MM.1S (cell line): ENCODE measurements around the gene ADPRS.

Experiments used
- DNase-seq: peaks from one replicate; pipeline ENCODE4 v3.0.0-alpha.2; 2015
- H2AFZ ChIP-seq: fragments of 300-600 bp; sonication (generic); 2 replicates; pipeline ENCODE4 v1.6.0; 2016; ENCODE audit warnings: antibody characterized with exemption, low read length
- H3F3A ChIP-seq: fragments of 300-600 bp; sonication (generic); 2 replicates; pipeline ENCODE4 v1.6.1; 2016; ENCODE audit warnings: mild to moderate bottlenecking, antibody characterized with exemption, low read length, moderate library complexity, mixed read lengths; ENCODE audit not compliant: insufficient read depth
- H3K27ac ChIP-seq: fragments of 300-600 bp; sonication (generic); 2 replicates; pipeline ENCODE4 v1.5.1; 2016; ENCODE audit warnings: mild to moderate bottlenecking, low read length
- H3K27me3 ChIP-seq: fragments of 300-600 bp; sonication (generic); replicated peaks from 2 replicates; pipeline ENCODE4 v1.6.0; 2016; ENCODE audit warnings: low read length; ENCODE audit not compliant: insufficient read depth
- H3K36me3 ChIP-seq: fragments of 300-600 bp; sonication (generic); replicated peaks from 2 replicates; pipeline ENCODE4 v1.6.1; 2016; ENCODE audit warnings: mild to moderate bottlenecking, low read length, mixed read lengths; ENCODE audit not compliant: insufficient read depth
- H3K4me1 ChIP-seq: fragments of 300-600 bp; sonication (generic); 2 replicates; pipeline ENCODE4 v1.6.1; 2016; ENCODE audit warnings: low read length, mixed read lengths
- H3K4me2 ChIP-seq: fragments of 300-600 bp; sonication (generic); 2 replicates; pipeline ENCODE4 v1.6.0; 2016; ENCODE audit warnings: low read depth, low read length
- H3K4me3 ChIP-seq: fragments of 300-600 bp; sonication (generic); 2 replicates; pipeline ENCODE4 v1.5.1; 2016; ENCODE audit warnings: low read length, mixed read lengths
- H3K79me2 ChIP-seq: fragments of 300-600 bp; sonication (generic); 2 replicates; pipeline ENCODE4 v1.6.1; 2016; ENCODE audit warnings: mixed run types, low read length, mixed read lengths
- H3K9ac ChIP-seq: fragments of 300-600 bp; sonication (generic); 2 replicates; pipeline ENCODE4 v1.6.1; 2016; ENCODE audit warnings: low read length, mixed read lengths
- H3K9me2 ChIP-seq: fragments of 300-600 bp; sonication (generic); replicated peaks from 2 replicates; pipeline ENCODE4 v1.6.1; 2016; ENCODE audit warnings: mild to moderate bottlenecking, low read length, mixed read lengths; ENCODE audit not compliant: insufficient read depth
- H3K9me3 ChIP-seq: fragments of 300-600 bp; sonication (generic); replicated peaks from 2 replicates; pipeline ENCODE4 v1.6.1; 2016; ENCODE audit warnings: mild to moderate bottlenecking, low read length, mixed read lengths; ENCODE audit not compliant: insufficient read depth
- H4K20me1 ChIP-seq: fragments of 300-600 bp; sonication (generic); 2 replicates; pipeline ENCODE4 v1.6.1; 2016; ENCODE audit warnings: mild to moderate bottlenecking, low read length, moderate library complexity, mixed read lengths; ENCODE audit not compliant: insufficient read depth
- CTCF ChIP-seq: fragments of 300-600 bp; sonication (generic); IDR thresholded peaks from 2 replicates; pipeline ENCODE4 v1.5.1; 2016; ENCODE audit warnings: antibody characterized with exemption, low read length, mixed read lengths
- EZH2 ChIP-seq: fragments of 300-600 bp; sonication (generic); optimal IDR thresholded peaks from 2 replicates; pipeline ENCODE3; 2017; ENCODE audit warnings: low read depth, mild to moderate bottlenecking, antibody characterized with exemption, low read length, mixed read lengths
- EZH2phosphoT487 ChIP-seq: fragments of 300-600 bp; sonication (generic); IDR thresholded peaks from 2 replicates; pipeline ENCODE4 v1.6.1; 2018; ENCODE audit warnings: antibody characterized with exemption, low read length

The ADPRS gene

GRCh38 chr1:36128126-36128904 is 39.6 kb downstream of the ADPRS start:
- Histone ChIP-seq H3K27me3 (peaks cover 22% of the 10 kb centered on the region), H3K4me2 (no peak overlapping the region), H4K20me1 (no peaks in the 10 kb centered on the region), H3F3A (no peaks in the 10 kb centered on the region), H2AFZ (no peak overlapping the region), H3K36me3 (no peaks in the 10 kb centered on the region), H3K79me2 (no peaks in the 10 kb centered on the region), H3K9me2 (no peaks in the 10 kb centered on the region), H3K4me1 (no peaks in the 10 kb centered on the region), H3K9me3 (no peaks in the 10 kb centered on the region), H3K27ac (no peak overlapping the region), H3K9ac (no peak overlapping the region), H3K4me3 (no peak overlapping the region)
- no peak for DNase-seq
- TF ChIP-seq CTCF (no peak), EZH2phosphoT487 (no peak), EZH2 (no peak)

DNA sequence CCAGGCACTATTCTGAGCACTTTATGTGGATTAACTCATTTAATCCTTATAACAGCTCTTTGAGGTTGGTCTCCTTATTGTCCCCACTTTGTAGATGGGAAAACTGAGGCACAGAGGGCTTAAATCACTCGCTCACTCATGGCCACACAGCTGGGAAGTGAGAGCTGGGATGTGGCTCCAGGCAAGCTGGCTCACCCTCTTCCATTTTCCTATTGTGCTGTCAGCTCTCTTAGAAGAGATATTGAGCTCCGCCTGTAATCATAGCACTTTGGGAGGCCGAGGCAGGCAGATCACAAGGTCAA is 40.2 kb downstream of the ADPRS start:
- no peak for DNase-seq
- Histone ChIP-seq H3K9me2 (no peaks in the 10 kb centered on the region), H3F3A (no peaks in the 10 kb centered on the region), H3K27me3 (peaks cover 19% of the 10 kb centered on the region), H4K20me1 (no peaks in the 10 kb centered on the region), H3K4me2 (no peak overlapping the region), H3K9me3 (no peaks in the 10 kb centered on the region), H3K9ac (no peak overlapping the region), H2AFZ (no peak overlapping the region), H3K27ac (no peak overlapping the region), H3K36me3 (no peaks in the 10 kb centered on the region), H3K4me3 (no peak overlapping the region), H3K79me2 (no peaks in the 10 kb centered on the region), H3K4me1 (no peaks in the 10 kb centered on the region)
- TF ChIP-seq CTCF (no peak), EZH2 (no peak), EZH2phosphoT487 (no peak)

DNA sequence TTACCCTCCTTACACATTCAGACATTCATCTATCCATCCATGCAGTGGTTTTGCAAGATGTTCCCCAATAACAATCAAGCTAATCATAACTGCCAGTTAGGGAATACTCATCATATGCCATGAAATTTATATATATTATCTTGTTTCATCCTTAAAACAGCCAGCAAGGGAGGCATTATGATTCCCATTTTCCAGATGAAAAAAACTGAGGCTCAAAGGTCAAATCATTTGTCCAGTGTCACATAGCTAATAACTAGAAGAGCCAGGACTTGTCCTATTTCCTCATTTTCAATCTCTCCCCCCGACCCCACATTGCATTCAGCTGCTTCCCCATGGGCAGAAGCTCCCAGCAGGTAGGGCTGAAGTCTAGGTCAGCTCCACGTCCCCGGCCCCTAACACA is 43.3 kb downstream of the ADPRS start:
- Histone ChIP-seq H3K27ac (no peak overlapping the region), H4K20me1 (no peaks in the 10 kb centered on the region), H3K9me3 (no peaks in the 10 kb centered on the region), H3K9ac (no peak overlapping the region), H3F3A (no peaks in the 10 kb centered on the region), H3K36me3 (no peaks in the 10 kb centered on the region), H3K4me2 (no peak overlapping the region), H3K79me2 (no peaks in the 10 kb centered on the region), H3K9me2 (no peaks in the 10 kb centered on the region), H3K4me3 (no peak overlapping the region), H3K27me3 (no peaks in the 10 kb centered on the region), H2AFZ (no peak overlapping the region), H3K4me1 (no peaks in the 10 kb centered on the region)
- TF ChIP-seq EZH2, result no peak
- no peak for TF ChIP-seq CTCF
- TF ChIP-seq EZH2phosphoT487, result no peak
- no peak for DNase-seq
